GDM1 (cell line): ENCODE data around the gene CHML.

Source experiments
- DNase-seq: peaks from one replicate; lab custom pipeline; 2025; lab: John Stamatoyannopoulos, UW

The CHML gene

GRCh38 chr1:241615043-241615974, 24.9 kb downstream of the CHML start:
- DNase-seq, result no peak

GRCh38 chr1:241614572-241614971, 25.6 kb downstream of the CHML start:
- DNase-seq, result no peak

- DNase-seq, result no peak
These were observed 26.0 kb downstream of the CHML start for GRCh38 chr1:241614144-241614543.

DNA sequence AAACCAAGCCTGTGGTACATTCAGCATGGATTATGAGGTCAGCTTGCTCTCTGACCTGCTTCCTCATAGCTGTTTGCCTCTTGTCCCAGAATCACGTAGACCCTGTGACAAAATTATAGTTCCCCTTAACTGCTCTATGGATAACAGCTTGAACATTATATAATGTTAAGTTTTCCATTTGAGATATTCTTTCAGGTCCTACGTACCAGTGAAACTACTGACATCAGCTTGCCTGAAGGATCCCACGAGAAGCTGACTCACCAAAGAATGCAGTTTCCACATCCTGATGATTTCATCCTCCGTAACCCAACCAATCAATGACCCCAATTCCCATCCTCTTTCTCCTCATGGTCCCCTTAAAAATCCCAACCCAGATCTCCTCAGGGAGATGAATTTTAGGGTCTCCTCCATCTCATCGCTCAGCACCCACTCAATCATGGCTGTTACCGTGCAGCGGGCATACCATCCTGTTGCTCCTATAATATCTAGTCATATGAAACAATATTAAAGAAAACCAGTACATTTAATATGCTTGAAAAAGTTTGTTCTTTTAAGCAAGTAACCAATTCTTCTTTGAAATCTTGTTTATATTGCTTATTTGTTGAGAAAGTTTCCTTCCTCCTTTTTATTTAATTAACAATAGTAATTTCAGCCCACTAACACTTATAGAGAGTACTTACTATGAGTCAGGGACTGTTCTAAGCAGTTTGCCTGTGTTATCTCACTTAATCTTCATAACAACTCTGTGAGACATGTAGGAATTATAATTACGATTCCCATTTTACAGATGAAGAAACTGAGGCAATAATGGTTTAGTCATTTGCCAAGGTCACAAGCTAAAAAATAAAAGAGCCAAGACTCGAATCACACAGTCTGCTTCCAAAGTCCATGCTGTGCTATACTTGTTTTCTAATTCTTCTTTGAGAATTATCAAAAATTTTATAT, 27.4 kb downstream of the CHML start:
- no peak for DNase-seq

GRCh38 chr1:241611736-241612135, 28.4 kb downstream of the CHML start:
- DNase-seq, result no peak

DNA sequence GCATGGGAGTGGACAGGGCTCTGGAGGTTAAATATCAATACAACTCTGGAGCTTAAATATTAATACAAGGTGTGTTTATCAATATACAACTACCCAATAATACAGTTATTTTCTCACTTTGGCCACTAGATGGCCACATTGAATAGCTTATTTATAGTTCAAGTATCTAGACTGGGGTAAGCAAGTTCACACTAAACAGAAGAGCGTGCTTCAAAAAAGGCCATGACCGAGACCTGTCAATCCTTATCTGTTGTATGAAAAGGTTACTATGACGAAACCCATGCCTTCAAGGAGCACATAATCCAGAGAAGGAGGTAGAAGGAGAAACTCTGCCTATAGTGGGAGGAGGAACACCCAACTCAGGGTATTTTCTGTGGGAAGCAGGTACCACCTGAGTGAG, 29.1 kb downstream of the CHML start:
- peak; percentile 33 for DNase-seq

GRCh38 chr1:241610056-241610815, 29.9 kb downstream of the CHML start:
- no peak for DNase-seq

DNA sequence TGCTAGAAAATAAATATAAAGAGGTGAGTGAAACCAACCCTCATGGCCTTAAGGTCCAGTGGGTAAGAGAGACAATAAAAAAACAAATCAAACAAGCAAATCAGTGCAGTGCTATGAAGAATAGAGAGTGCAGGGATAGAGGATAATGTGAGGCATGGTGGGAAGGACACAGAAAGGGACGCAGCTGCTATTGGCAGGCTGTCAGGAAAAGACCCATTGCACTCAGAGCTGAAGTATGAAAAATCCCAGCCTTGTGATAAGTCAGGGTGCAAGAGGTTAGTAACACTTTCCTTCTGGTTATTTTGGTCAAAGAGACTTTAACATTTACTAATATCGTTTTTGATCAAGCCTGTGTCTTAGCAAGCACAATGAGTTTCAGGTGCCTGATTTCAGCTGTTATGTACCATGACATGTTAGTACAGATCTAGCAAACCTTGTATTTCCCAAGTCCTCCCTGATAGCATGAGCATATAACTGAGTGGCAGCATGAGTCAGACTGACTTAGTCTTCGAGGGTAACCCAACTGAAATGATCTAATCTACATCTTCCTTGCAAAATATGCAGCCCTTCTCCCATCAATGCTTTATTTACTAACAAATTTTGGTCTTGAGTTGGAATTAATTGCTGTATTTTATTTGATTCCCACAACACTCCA, 31.7 kb downstream of the CHML start:
- DNase-seq, result no peak

GRCh38 chr1:241607497-241607896, 32.7 kb downstream of the CHML start:
- no peak for DNase-seq

DNA sequence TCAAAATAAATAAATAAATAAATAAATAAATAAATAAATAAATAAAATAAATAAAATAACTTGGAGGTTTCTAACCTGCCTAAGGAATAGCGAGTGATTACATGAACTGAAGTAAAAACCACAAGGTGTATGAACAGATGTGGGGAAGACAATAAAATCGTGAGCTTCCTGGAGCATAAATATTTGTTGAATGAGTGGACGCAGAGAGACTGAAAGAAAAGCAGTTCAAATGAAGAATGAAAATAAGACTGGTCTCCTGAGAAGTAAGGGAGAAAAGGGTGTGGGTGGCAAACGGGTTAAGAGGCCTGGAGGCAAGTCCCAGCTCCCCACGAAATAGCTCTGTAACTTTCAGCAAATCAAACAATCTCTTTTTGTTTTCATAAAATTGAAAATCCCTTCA, 33.6 kb downstream of the CHML start:
- no peak for DNase-seq

GRCh38 chr1:241605146-241605805, 34.9 kb downstream of the CHML start:
- no peak for DNase-seq

DNA sequence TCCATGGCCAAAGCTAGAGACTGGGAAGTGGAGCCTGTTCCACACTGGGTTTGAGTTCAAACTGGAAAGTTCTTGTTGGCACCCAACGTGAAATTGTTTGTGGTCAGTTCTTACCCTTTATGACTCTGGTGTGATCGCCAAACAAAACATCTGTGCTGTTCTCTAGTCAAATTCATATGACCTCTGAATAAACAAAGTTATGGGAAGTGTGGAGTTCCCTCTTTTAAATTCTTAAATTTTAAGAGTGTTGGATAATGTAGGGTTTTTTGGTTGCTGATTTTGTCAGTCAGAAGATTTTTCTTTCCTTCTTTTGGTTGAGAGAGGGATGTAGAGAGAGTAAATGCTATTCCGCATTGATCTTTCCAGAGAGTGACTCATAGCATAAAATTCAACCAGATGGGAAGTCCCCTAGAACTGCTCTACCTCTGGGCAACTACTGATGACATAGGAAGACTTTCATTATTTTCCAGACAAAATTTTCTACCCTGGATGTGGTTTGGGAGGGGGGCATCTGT, 36.4 kb downstream of the CHML start:
- DNase-seq, result no peak

DNA sequence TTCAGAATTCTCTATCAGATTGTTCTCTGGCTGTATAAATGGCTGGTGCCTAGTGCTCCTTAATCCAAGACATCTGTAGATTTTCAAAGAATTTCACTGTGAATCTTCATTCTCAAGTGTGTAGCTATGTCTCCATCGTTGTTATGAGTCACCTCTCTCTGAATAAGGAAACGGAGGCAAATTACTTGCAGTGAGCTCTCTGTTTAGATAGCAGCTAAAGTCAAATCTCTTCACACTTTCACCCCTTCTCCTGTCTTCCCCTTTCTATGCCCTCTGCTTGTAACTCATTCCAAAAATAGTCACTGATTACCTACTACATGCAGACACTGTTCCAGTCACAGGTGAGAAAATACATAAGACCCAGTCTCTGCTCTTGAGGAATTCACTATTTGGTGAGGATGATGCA, 39.7 kb downstream of the CHML start:
- DNase-seq, result no peak

GRCh38 chr1:241598249-241598648, 41.9 kb downstream of the CHML start:
- no peak for DNase-seq

GRCh38 chr1:241596633-241597032, 43.5 kb downstream of the CHML start:
- DNase-seq, result no peak

- no peak for DNase-seq
These were observed 47.0 kb downstream of the CHML start for GRCh38 chr1:241593186-241593585.

GRCh38 chr1:241592273-241592958, 47.8 kb downstream of the CHML start:
- no peak for DNase-seq

DNA sequence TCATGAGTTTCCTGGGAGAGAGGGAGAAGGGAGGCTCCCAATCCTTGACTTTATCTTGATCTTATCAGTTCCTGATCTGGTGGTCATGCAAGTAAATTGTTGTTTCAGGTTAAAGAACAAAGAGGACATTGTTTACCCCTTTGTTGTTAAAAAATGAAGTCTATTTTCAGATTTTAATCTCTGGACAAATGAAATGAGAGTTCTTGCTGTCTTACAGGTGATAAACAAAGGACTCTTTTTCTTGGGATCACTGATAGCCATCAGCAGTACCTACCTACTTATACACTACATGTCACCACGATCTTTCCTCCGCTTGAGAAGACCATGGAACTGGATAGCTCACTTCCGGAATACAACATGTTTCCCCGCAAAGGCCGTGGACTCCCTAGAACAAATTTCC, 48.4 kb downstream of the CHML start:
- DNase-seq, result no peak

- no peak for DNase-seq
These were observed 48.9 kb downstream of the CHML start for GRCh38 chr1:241591317-241591716.

DNA sequence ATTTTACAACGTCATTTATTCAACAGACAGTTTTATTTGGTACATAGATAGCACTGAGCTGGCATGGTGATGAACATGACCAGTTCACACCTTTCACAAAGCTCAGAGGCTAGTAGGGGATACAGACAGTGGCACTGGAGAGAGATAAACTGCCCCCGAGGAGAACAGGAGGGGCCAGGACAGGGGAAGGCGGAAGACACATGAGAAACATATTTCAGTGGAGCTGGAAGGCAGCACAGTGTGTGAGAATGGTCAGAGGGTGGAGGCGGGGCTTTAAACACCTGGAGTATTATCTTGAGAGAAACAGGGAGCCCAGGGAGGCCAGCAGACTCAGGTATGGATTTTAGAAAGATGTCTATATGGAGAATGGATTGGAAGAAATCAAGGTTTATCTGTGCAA, 49.5 kb downstream of the CHML start:
- DNase-seq, result no peak
